GM21528 (cell line): ENCODE measurements around the gene GPR179.
"Not testable (repeated sequence)": the region's sequence is repeated elsewhere in the genome, so short reads cannot be mapped to it uniquely, and the experiment has no call there.

Experiments
- ATAC-seq: cut with Tn5 transposase; IDR thresholded peaks from one replicate; pipeline ENCODE4 v1.9.1; 2021; ENCODE audit warnings: mild to moderate bottlenecking, moderate library complexity; ENCODE audit not compliant: unreplicated experiment, low FRiP score

GPR179 gene

GRCh38 chr17:38324141-38324697, 19.5 kb downstream of the GPR179 start:
- no peak for ATAC-seq

GRCh38 chr17:38322897-38323296, 20.9 kb downstream of the GPR179 start:
- ATAC-seq: no peak

GRCh38 chr17:38322156-38322779, 21.5 kb downstream of the GPR179 start:
- no peak for ATAC-seq

- no peak for ATAC-seq
Observed at GRCh38 chr17:38320482-38320881, 23.3 kb downstream of the GPR179 start.

GRCh38 chr17:38317081-38317480, 26.7 kb downstream of the GPR179 start:
- no peak for ATAC-seq

- ATAC-seq: no peak
Observed at GRCh38 chr17:38315497-38315896, 28.3 kb downstream of the GPR179 start.

- peak; percentile 96 for ATAC-seq
Observed at GRCh38 chr17:38296834-38297517, 46.8 kb downstream of the GPR179 start, which contains the start of gene MRPL45. Gene MRPL45, plus strand, starts transcription at chr17:38297168. Its CDS starts 16 bp downstream, at chr17:38297184.

GRCh38 chr17:38295602-38296365, 48.0 kb downstream of the GPR179 start:
- not testable (repeated sequence) for ATAC-seq

GRCh38 chr17:38289760-38290159, 54.0 kb downstream of the GPR179 start:
- not testable (repeated sequence) for ATAC-seq

- not testable (repeated sequence) for ATAC-seq
Observed at GRCh38 chr17:38288217-38288827, 55.4 kb downstream of the GPR179 start.

- not testable (repeated sequence) for ATAC-seq
Observed at GRCh38 chr17:38286501-38287091, 57.2 kb downstream of the GPR179 start.

- ATAC-seq: not testable (repeated sequence)
Observed at GRCh38 chr17:38285994-38286393, 57.8 kb downstream of the GPR179 start.
